Aorta (tissue), 5 donors: ENCODE results near the gene SLC30A2. TPM values are rescaled to one million over a fixed set of nuclear protein-coding genes. Genes with fewer than 3 reads are reported as not detected.

ENCODE experiments used
- ATAC-seq: fragments of 200-7000 bp; cut with Tn5 transposase; one replicate; pipeline ENCODE4 v1.9.1; 2022; ENCODE audit warnings: moderate library complexity; ENCODE audit not compliant: low FRiP score
- DNase-seq, 2 donors: peaks; one replicate each; pipeline ENCODE4 v3.0.0-alpha.2; 2020
- H3K27ac ChIP-seq, 2 donors: one replicate each; pipeline ENCODE4 v1.5.1; 2013; ENCODE audit warnings: low read length in 2 of 2, mild to moderate bottlenecking in 2 of 2, moderate library complexity in 2 of 2, control low read depth in 1 of 2, inconsistent platforms in 1 of 2, low read depth in 1 of 2
- H3K27me3 ChIP-seq, 2 donors: one replicate each; pipeline ENCODE4 v1.6.1; 2013; ENCODE audit warnings: control low read depth in 1 of 2, low read length in 1 of 2, mild to moderate bottlenecking in 1 of 2, moderate library complexity in 1 of 2; ENCODE audit not compliant: insufficient read depth in 2 of 2, control insufficient read depth in 1 of 2
- H3K36me3 ChIP-seq, 2 donors: one replicate each; pipeline ENCODE4 v1.6.1; 2013; ENCODE audit warnings: control low read depth in 1 of 2, low read length in 1 of 2, mild to moderate bottlenecking in 1 of 2; ENCODE audit not compliant: insufficient read depth in 2 of 2, control insufficient read depth in 1 of 2
- H3K4me1 ChIP-seq, 2 donors: one replicate each; pipeline ENCODE4 v1.6.1; 2013; ENCODE audit warnings: low read length in 2 of 2, control low read depth in 1 of 2, mild to moderate bottlenecking in 1 of 2, moderate library complexity in 1 of 2; ENCODE audit not compliant: insufficient read depth in 2 of 2, control insufficient read depth in 1 of 2
- H3K4me3 ChIP-seq, 2 donors: one replicate each; pipeline ENCODE4 v1.5.1; 2013; ENCODE audit warnings: low read length in 2 of 2, control low read depth in 1 of 2, mild to moderate bottlenecking in 1 of 2
- H3K9me3 ChIP-seq: one replicate; pipeline ENCODE4 v1.6.1; 2013; ENCODE audit warnings: mild to moderate bottlenecking, low read length; ENCODE audit not compliant: control insufficient read depth
- WGBS, 2 donors: extraction: QIAGEN DNeasy Blood & Tissue Kit; methylation state at CpG; one replicate each; pipeline ENCODE4 v1.1.7; 2013; 5-methylcytosine and 5-hydroxymethylcytosine counted together
- intact Hi-C, 2 donors: fragments of 100-400 bp; cut with DNase I; formaldehyde crosslinking; loops; one replicate each; pipeline versions ENCODE4 v1.14.2 to v1.15.0; 2022
- polyA plus RNA-seq, 2 donors: library from polyadenylated mRNA; stranded (reverse); fragments of 200-250 nt; gene quantifications; one replicate each; pipeline ENCODE4 v1.2.3, GENCODE V29; 2013
- total RNA-seq, 2 donors: library from RNA; stranded (reverse); fragmentation: NEBNext Ultra II Directional; extraction: Animal tissue kit (Norgen Biotek cat#: 25700); gene quantifications; one replicate each; pipeline ENCODE4 v1.2.1, GENCODE V29; 2021
- donor health status: healthy with polysubstance abuse.
- donor health status: Bipolar disorder and iron deficiency.
- donor health status: DM: no; HTN: no; CAD: no.
- donor health status: DM: no; HTN: no; CAD: no.
- donor health status: DM: yes; HTN: yes; CAD: no.

Gene SLC30A2
- total and polyA plus RNA-seq, 4 donors = 0.13 TPM; not detected in 3

DNA sequence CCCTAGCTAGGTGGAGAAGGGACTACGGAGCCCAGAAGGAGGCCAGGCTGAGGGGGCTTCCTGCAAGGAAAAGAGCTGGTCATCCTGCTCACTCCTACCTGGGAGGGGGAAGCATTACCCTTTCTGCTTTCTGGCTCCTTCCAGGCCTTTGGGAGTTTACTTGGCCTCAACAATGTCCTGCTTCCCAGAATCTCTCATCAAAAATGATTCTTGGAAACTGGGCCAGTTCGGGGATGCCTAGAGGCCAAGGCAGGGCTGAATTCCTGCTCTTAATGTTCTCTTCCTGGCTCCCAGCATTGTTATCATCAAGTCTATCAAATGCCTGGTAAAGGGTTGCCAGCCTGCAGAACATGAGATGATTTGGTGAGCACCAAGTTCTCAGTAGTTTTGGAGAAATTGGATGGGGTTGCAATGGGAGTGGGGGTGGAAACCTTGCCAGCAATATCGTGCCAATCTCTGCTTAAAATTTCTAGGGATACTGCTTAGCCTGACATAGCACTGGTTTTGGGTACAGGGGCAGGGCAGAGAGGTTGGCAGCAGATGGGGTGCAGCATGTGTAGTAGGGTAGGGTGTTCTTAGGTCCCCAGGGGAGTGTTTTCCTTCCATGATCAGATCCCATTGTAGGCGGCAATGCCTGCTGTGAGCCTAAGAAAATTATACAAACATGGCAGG, 40.3 kb downstream of the SLC30A2 start:
- peak; percentile 69 for ATAC-seq

GRCh38 chr1:26003756-26004155, 42.2 kb downstream of the SLC30A2 start:
- no peaks in the 10 kb centered on the region for H3K36me3 ChIP-seq
- WGBS, 2 donors = 74 to 80% methylated on average over 2 of the region's 2 CpGs
- intact Hi-C loops = no loop called here
- no peak overlapping the region for H3K4me3 ChIP-seq
- DNase-seq (no peak), ATAC-seq (no peak)
- no peaks in the 10 kb centered on the region for H3K9me3 ChIP-seq
- H3K27me3 ChIP-seq = no peaks in the 10 kb centered on the region
- no peak overlapping the region for H3K27ac ChIP-seq
- H3K4me1 ChIP-seq = no peaks in the 10 kb centered on the region

More for the DNA sequence above, 40.3 kb downstream of the SLC30A2 start:
- Histone ChIP-seq H3K36me3 (no peaks in the 10 kb centered on the region), H3K9me3 (no peaks in the 10 kb centered on the region), H3K4me1 (no peaks in the 10 kb centered on the region), H3K4me3 (no peak overlapping the region), H3K27me3 (no peaks in the 10 kb centered on the region), H3K27ac (no peak overlapping the region)
- intact Hi-C loops = no loop called here
- DNase-seq = peak in 1 of 2 donors; percentile 34
- 27 to 29% methylated on average over 4 of the region's 4 CpGs for WGBS, 2 donors

DNA sequence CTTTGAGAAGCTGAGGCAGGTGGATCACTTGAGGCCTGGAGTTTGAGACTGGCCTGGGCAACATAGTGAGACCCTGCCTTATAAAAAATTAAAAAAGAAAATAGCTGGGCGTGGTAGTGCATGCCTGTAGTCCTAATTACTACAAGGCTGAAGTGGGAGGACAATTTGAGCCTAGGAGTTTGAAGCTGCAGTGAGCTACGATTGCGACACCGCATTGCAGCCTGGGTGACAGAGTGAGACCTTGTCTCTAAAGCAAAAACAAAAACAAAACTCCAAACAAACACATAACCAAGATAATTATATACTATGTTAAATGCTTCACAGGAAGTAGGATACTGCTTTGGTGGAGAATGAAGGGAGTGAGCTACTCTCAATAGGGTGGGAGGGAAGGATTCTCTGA, 42.7 kb downstream of the SLC30A2 start:
- no peak overlapping the region for H3K27ac ChIP-seq

DNA sequence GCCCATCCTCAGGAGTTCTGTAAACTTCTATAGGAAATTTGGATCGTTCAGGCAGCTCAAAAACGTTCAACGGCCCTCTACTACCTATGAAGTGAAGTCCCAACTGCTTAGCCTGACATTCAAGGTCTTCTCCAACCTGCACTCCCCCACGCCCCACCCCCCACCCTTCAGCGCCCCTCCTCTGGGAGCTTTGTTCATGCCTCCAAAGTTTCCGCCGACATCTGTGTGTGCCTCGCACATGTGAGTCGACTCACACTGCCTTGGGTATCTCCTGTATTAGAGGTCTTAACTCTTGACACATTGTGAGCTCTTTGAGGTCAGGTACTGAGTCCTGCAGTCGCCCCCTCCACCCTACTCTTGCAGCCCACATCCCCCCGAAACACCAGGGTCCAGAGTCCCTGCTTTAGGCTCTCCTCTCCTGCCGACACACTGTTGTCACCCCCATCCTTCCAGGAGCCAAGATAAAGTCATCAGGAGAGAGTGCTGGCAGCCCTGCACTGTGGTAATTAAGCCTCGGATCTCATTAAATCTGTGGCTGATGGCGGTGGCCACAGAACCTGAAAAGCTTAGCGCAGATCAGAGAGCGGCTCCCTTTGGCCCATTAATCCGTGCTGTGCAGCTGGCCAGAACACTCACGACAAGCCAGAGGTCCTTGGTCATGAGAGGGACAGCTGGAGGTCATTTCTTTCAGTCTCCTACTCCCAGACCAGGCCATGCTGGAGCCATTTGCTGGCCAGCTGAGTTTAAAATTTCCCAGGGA, 46.7 kb downstream of the SLC30A2 start:
- Histone ChIP-seq H3K4me1 (no peaks in the 10 kb centered on the region), H3K36me3 (no peaks in the 10 kb centered on the region), H3K4me3 (no peak overlapping the region), H3K9me3 (no peaks in the 10 kb centered on the region), H3K27ac (no peak overlapping the region), H3K27me3 (no peaks in the 10 kb centered on the region)
- WGBS, 2 donors = 86 to 90% methylated on average over 18 of the region's 18 CpGs
- no peak for ATAC-seq
- DNase-seq = no peak
- intact Hi-C loops = loop anchor here (2.0 to 5.0 kb wide), 3 partner anchors 94 to 177 kb away; no protein-coding TSS in a partner anchor

More for the DNA sequence above, 42.7 kb downstream of the SLC30A2 start:
- H3K4me3 ChIP-seq = no peak overlapping the region
- H3K27me3 ChIP-seq = no peaks in the 10 kb centered on the region
- ATAC-seq = no peak
- H3K4me1 ChIP-seq = no peaks in the 10 kb centered on the region
- intact Hi-C loops = no loop called here
- WGBS, 2 donors = 94 to 96% methylated on average over 4 of the region's 4 CpGs
- H3K36me3 ChIP-seq = no peaks in the 10 kb centered on the region
- peak in 1 of 2 donors; percentile 21 for DNase-seq
- H3K9me3 ChIP-seq = no peaks in the 10 kb centered on the region

DNA sequence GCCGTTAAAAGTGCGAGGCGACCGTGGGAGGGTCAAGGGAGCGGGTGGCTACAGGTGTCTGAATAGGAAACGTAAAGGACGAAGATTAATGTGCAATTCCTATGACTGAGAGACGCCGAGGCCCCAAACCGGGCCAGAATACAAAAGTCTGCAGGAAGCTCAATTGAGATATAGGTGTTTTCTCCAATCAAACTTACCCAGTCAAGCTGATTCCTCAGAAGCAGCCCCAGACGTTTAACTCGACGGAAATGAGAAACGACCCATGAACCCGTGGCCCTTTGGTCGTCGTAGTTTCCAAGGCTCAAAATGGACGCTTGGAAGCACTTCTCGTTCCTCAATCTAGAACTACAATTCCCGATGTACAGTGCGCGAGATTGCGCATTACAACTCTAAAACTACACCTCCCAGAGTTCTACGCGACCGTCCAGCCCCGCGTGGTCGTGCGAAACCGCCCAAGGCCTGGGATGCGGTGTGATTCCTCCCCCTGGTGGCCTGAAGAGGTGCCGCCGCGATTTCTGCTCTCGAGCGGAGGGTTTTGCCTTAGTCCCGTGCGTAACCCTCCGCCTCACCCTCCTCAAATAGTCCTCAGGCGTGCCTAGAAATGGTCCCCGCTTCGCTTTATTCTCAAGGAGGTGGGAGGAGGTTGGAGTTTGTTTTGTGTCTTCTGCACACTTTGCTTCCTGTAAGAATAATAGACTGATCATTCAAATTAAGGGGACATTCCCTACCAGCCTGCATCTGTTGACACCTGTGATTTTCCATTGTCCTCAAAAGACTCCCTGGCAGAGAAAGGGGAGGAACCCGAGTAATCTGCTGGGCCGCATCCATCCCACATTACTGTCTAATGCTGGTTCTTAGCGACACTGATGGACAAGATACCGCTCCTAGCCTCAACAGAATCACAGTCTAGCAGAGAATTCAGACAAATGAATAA, 47.8 kb downstream of the SLC30A2 start, which contains the start of gene PAFAH2:
TSS of gene PAFAH2 (minus strand) at position 236 of the 934 bp plus-strand sequence. CDS start 7,247 bp downstream, outside the sequence.
- H3K9me3 ChIP-seq = no peaks in the 10 kb centered on the region
- H3K36me3 ChIP-seq = no peaks in the 10 kb centered on the region
- no peaks in the 10 kb centered on the region for H3K27me3 ChIP-seq
- no peaks in the 10 kb centered on the region for H3K4me1 ChIP-seq
- peak within 1 kb of the TSS in 1 of 2 donors; percentile 48 for H3K27ac ChIP-seq
- ATAC-seq = peak; percentile 98
- H3K4me3 ChIP-seq = peak within 1 kb of the TSS; percentile 53 to 88
- intact Hi-C loops = loop anchor here (1.0 to 5.0 kb wide), 4 partner anchors 93 to 176 kb away; no protein-coding TSS in a partner anchor
- peak; percentile 98 to 99 for DNase-seq
- 1% methylated on average over 47 of the region's 47 CpGs for WGBS, 2 donors

GRCh38 chr1:25996966-25997827, 48.7 kb downstream of the SLC30A2 start:
- ATAC-seq (peak; percentile 55), DNase-seq (peak in 1 of 2 donors; percentile 24)
- intact Hi-C loops = loop anchor here (5.0 kb wide), 1 partner anchor 175 kb away; no protein-coding TSS in a partner anchor
- Histone ChIP-seq H3K36me3 (no peaks in the 10 kb centered on the region), H3K4me1 (no peaks in the 10 kb centered on the region), H3K9me3 (no peaks in the 10 kb centered on the region), H3K27me3 (no peaks in the 10 kb centered on the region), H3K4me3 (peak overlapping the region; percentile 53 to 88), H3K27ac (peak overlapping the region in 1 of 2 donors; percentile 48)
- 2 to 3% methylated on average over 13 of the region's 13 CpGs for WGBS, 2 donors

DNA sequence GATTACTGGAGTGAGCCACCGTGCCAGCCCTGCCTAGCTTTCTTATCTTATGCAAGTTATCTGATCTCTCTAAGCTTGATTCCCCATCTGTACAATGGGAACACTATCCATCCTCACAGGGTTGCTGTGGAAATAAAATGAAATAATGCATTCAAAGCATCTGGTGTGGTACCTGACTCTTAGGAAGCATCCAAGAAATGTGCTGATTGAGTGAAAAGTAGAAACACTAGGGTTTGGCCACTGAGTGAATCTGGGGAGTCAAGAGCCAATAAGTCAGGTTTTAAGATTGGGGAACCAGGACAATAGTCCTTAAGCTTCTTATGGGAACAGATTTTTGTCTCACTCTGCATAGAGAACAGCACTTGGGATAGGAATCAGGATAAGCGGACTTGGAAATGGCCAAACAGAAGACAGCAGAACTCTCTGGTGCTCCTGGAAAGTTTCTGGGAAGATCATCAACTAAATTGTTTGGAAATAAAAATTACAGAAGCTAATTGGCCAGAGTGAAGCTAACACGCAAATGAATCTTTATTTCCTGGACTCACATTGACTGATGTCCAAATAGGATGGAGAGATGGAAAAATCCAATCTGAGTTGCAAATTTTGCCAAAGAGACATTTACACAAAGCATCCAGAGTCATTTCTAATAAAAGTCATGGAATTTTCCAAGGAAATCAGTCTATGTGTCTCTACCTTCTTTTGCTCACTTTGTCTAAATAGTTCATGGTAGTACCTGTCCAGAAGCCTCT, 51.3 kb downstream of the SLC30A2 start:
- no peak overlapping the region for H3K27ac ChIP-seq
- no peak overlapping the region for H3K4me3 ChIP-seq
- intact Hi-C loops = loop anchor here (5.0 kb wide), 1 partner anchor 172 kb away; no protein-coding TSS in a partner anchor
- no peak for DNase-seq
- H3K27me3 ChIP-seq = no peaks in the 10 kb centered on the region
- H3K4me1 ChIP-seq = no peaks in the 10 kb centered on the region
- no peaks in the 10 kb centered on the region for H3K9me3 ChIP-seq
- no peak for ATAC-seq
- H3K36me3 ChIP-seq = no peaks in the 10 kb centered on the region
- WGBS, 2 donors = 88 to 94% methylated on average over 3 of the region's 3 CpGs
